ENCODE results near the gene SCD5. TPM values are rescaled to one million over a fixed set of nuclear protein-coding genes. Genes with fewer than 3 reads are reported as not detected.

SCD5 gene
- total RNA-seq, 4 donors from 2014 or later, result 27.6 to 79.3 (median 55.3) TPM

DNA sequence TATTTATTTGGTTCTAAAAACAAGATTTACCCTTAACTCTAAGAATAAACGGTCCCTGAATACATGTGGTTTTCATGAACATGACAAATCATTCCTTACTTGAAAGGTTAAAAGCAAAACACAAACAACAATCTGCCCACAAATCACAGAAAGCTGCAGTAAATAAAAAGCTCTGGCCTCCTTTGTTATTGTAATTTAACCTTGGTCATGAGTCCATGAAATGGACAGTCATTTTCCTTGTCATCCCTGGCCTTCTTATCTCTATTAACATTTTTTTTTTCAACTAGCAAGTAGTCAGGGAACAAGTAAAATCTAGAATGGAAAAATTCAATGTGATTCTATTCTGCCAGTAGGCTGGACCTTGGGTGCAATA is 92.7 kb downstream of the SCD5 start:
- Histone ChIP-seq H3K4me1 (peaks cover 0 to 14% (median 2%) of the 10 kb centered on the region in 4 donors), H3K27ac (peak overlapping the region in 2 of 4 donors; percentile 3 to 60), H3K27me3 (no peaks in the 10 kb centered on the region), H3K36me3 (peaks cover 0 to 19% (median 0%) of the 10 kb centered on the region in 3 donors), H3K9me3 (no peaks in the 10 kb centered on the region), H3K4me3 (no peak overlapping the region)
- no peak for DNase-seq (ENCODE audit: low spot score in 2 of 2)
- TF ChIP-seq, protein P1, sequence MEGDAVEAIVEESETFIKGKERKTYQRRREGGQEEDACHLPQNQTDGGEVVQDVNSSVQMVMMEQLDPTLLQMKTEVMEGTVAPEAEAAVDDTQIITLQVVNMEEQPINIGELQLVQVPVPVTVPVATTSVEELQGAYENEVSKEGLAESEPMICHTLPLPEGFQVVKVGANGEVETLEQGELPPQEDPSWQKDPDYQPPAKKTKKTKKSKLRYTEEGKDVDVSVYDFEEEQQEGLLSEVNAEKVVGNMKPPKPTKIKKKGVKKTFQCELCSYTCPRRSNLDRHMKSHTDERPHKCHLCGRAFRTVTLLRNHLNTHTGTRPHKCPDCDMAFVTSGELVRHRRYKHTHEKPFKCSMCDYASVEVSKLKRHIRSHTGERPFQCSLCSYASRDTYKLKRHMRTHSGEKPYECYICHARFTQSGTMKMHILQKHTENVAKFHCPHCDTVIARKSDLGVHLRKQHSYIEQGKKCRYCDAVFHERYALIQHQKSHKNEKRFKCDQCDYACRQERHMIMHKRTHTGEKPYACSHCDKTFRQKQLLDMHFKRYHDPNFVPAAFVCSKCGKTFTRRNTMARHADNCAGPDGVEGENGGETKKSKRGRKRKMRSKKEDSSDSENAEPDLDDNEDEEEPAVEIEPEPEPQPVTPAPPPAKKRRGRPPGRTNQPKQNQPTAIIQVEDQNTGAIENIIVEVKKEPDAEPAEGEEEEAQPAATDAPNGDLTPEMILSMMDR (IDR thresholded peaks at IDR 0.05), result no peak
- TF ChIP-seq POLR2A (IDR thresholded peaks at IDR 0.05) (no peak), EP300 (IDR thresholded peaks at IDR 0.05) (no peak)
- 34 to 56% methylated on average over 1 of the region's 1 CpG for WGBS, 2 donors

DNA sequence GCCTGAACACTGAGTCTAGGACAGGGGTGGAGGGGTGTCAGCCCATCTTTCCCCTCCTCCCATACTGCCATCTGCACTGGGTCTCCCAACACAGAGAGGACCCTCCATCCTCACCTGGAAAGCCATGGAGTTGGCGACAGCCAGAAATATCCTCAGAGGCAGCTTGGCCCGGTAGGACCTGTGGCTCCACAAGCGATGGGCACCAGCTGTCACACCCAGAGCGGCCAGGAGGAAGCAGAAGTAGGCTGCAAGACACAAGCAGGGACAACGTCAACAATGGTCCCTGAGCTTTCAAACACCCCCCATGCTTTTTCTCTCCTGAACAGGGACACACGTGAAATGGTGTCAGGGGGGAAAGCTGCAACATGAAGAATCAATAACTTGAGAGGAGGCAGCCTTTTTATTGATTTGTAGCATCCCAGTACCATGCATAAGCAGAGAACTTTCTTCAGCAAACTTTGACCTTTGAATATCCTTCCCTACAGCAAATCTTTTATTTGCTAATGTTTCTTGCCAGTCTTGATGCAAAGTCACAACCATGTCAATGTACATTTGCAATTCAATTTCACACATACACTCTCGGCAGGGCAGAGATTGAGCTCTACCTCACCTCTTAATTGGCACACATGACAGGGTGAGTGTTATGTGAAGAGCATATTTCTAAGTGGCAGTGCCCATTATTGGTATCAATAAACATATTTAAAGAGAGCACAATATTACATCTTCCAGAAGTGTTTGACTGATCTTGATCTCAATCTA is 93.2 kb downstream of the SCD5 start:
- WGBS, 2 donors, result 89 to 90% methylated on average over 7 of the region's 7 CpGs
- H3K27ac ChIP-seq, result no peak overlapping the region
- DNase-seq (ENCODE audit: low spot score in 2 of 2), result no peak

DNA sequence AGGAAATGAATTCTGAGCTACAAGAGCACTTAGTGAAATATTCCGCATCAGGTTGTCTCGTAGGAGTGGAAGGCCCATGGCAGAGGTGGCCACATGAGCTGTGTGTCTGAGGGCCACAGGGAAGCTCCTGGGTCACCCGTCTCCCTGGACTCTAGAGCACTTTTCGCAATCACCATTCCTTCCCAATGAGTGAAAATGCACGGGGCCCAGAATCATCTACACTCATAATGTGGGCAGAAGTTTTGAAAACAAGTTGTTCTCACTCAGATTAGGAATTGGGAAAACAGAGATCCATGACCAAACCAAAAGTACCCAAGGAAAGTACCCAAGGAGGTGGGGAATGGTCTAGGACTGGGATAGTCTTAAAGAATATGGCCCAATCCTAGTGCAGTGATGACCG is 94.4 kb downstream of the SCD5 start:
- no peak overlapping the region for H3K4me3 ChIP-seq
- no peaks in the 10 kb centered on the region for H3K27me3 ChIP-seq
- DNase-seq (ENCODE audit: low spot score in 2 of 2), result no peak
- WGBS, 2 donors, result 94 to 97% methylated on average over 6 of the region's 6 CpGs
- peaks cover 0 to 19% (median 0%) of the 10 kb centered on the region in 3 donors for H3K36me3 ChIP-seq
- H3K4me1 ChIP-seq, result peaks cover 0 to 10% (median 0%) of the 10 kb centered on the region in 4 donors
- no peaks in the 10 kb centered on the region for H3K9me3 ChIP-seq
- TF ChIP-seq, protein P1 (IDR thresholded peaks at IDR 0.05), result no peak
- TF ChIP-seq POLR2A (IDR thresholded peaks at IDR 0.05), result no peak
- no peak overlapping the region for H3K27ac ChIP-seq

More for the DNA sequence above, 93.2 kb downstream of the SCD5 start:
- H3K27me3 ChIP-seq, result no peaks in the 10 kb centered on the region
- peaks cover 0 to 19% (median 0%) of the 10 kb centered on the region in 3 donors for H3K36me3 ChIP-seq
- H3K4me1 ChIP-seq, result peaks cover 0 to 11% (median 1%) of the 10 kb centered on the region in 4 donors
- H3K9me3 ChIP-seq, result no peaks in the 10 kb centered on the region
- no peak overlapping the region for H3K4me3 ChIP-seq
- TF ChIP-seq, protein P1 (IDR thresholded peaks at IDR 0.05), result no peak
- no peak for TF ChIP-seq EP300 (IDR thresholded peaks at IDR 0.05)

DNA sequence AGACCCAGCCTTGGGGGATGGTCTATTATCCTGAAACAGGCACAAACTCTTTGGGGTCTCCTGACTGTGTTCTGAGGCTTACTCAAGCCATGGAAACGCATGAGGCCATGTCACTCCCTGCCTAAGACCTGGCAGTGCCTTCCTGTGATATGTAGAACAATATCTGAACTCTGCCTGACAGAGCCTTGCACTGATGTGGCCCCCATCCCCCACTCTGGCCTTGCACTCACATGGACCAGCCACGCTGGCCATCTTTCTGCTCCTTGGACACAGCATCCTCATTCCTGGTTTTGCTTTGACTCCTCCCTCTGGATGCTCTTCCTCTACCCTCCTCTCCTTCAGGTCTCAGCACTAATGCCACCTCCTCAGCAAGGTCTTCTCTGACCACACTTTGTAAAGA is 100.2 kb downstream of the SCD5 start:
- Histone ChIP-seq H3K36me3 (peaks cover 0 to 13% (median 0%) of the 10 kb centered on the region in 3 donors), H3K4me1 (no peaks in the 10 kb centered on the region), H3K27ac (no peak overlapping the region), H3K4me3 (no peak overlapping the region), H3K9me3 (no peaks in the 10 kb centered on the region), H3K27me3 (no peaks in the 10 kb centered on the region)
- WGBS, 2 donors, result 78 to 87% methylated on average over 2 of the region's 2 CpGs
- DNase-seq (ENCODE audit: low spot score in 2 of 2), result no peak
- TF ChIP-seq POLR2A (IDR thresholded peaks at IDR 0.05) (no peak), EP300 (IDR thresholded peaks at IDR 0.05) (no peak)
- TF ChIP-seq, protein P1 (IDR thresholded peaks at IDR 0.05), result no peak

DNA sequence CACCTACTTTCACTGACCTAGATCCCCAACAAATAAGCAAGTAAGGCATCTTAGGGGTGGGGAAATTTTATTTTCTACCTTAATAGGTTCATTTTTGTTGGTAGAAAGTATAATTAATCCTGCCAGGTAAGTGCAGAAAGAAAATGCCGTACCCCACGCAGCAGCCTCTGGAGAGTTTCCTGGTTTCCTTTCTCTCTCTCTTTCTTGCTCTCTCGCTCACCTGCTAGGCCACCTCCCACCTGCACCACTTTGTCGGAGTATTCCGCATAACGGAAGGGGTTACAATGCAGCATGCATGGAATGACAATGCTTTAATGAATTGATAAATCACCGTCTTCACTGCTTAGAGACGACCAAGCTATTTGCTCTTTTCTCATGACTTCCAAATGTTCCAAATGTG is 101.0 kb downstream of the SCD5 start:
- H3K4me3 ChIP-seq, result no peak overlapping the region
- no peaks in the 10 kb centered on the region for H3K4me1 ChIP-seq
- peaks cover 0 to 13% (median 0%) of the 10 kb centered on the region in 3 donors for H3K36me3 ChIP-seq
- TF ChIP-seq POLR2A (IDR thresholded peaks at IDR 0.05), result no peak
- no peak for TF ChIP-seq EP300 (IDR thresholded peaks at IDR 0.05)
- TF ChIP-seq, protein P1 (IDR thresholded peaks at IDR 0.05), result no peak
- no peaks in the 10 kb centered on the region for H3K27me3 ChIP-seq
- no peaks in the 10 kb centered on the region for H3K9me3 ChIP-seq
- WGBS, 2 donors, result 72 to 77% methylated on average over 8 of the region's 8 CpGs
- H3K27ac ChIP-seq, result no peak overlapping the region
- no peak for DNase-seq (ENCODE audit: low spot score in 2 of 2)

Measured in tibial nerve (tissue), 4 donors.